Endothelial cell of umbilical vein (primary cell): ENCODE measurements around the gene BMPR1A. TPM values are rescaled to one million over a fixed set of nuclear protein-coding genes. Genes with fewer than 3 reads are reported as not detected.
"Not testable (repeated sequence)": the region's sequence is repeated elsewhere in the genome, so short reads cannot be mapped to it uniquely, and the experiment has no call there.

Experiments used
- BruUV-seq: library from RNA; stranded (reverse); fragments of 400-500 nt; replicated peaks from 2 replicates; lab custom pipeline; 2021; lab: Mats Ljungman, UMichigan
- CTCF ChIA-PET: fragments of 300-600, 350-600 bp; sonication (Branson Sonifier 250); formaldehyde crosslinking; loops from one replicate; lab custom pipeline; 2021; ENCODE audit warnings: antibody characterized with exemption, inconsistent platforms; lab: Charles Lee
- POLR2A ChIA-PET: fragments of 300-600, 350-600 bp; sonication (Branson Sonifier 250); formaldehyde crosslinking; loops from one replicate; lab custom pipeline; 2021; ENCODE audit warnings: antibody characterized with exemption, inconsistent platforms; lab: Charles Lee
- DNase-seq: peaks from one replicate; pipeline ENCODE4 v3.0.0-alpha.2; 2011; ENCODE audit warnings: low read depth, low spot score
- FAIRE-seq: peaks from 2 replicates; lab custom pipeline; 2011; peaks lifted over from hg19 to GRCh38; lab: Jason Lieb, UNC
- H2AFZ ChIP-seq: 2 replicates; pipeline ENCODE4 v1.6.0; 2012; ENCODE audit warnings: low read depth, low read length, control low read depth, inconsistent platforms
- H3K27ac ChIP-seq: 2 replicates; pipeline ENCODE4 v1.5.1; 2011; ENCODE audit warnings: low read depth, mild to moderate bottlenecking, control low read depth, low read length, moderate library complexity; ENCODE audit not compliant: insufficient read depth
- H3K27me3 ChIP-seq, 2 experiments: 2 replicates each; pipeline versions ENCODE4 v1.6.0 to v1.6.1; 2011; ENCODE audit warnings: low read length in 2 of 2, mixed read lengths in 1 of 2; ENCODE audit not compliant: control insufficient read depth in 2 of 2, insufficient read depth in 2 of 2
- H3K36me3 ChIP-seq, 2 experiments: 2 replicates in 1 of 2; 3 replicates in 1 of 2; pipeline ENCODE4 v1.5.1; 2011; ENCODE audit warnings: low read length in 2 of 2, mild to moderate bottlenecking in 1 of 2, moderate library complexity in 1 of 2; ENCODE audit not compliant: control insufficient read depth in 2 of 2, insufficient read depth in 2 of 2; ENCODE audit errors: extremely low read depth in 1 of 2
- H3K4me1 ChIP-seq: 3 replicates; pipeline ENCODE4 v1.5.1; 2011; ENCODE audit warnings: mild to moderate bottlenecking, low read length; ENCODE audit not compliant: control insufficient read depth, insufficient read depth; ENCODE audit errors: extremely low read depth
- H3K4me2 ChIP-seq: 2 replicates; pipeline ENCODE4 v1.6.1; 2011; ENCODE audit warnings: low read length, control low read depth, mixed read lengths; ENCODE audit not compliant: insufficient read depth
- H3K4me3 ChIP-seq, 3 experiments: fragments of 200-600 bp in 1 of 3; sonication (generic), shearing (Covaris generic) in 1 of 3; replicated peaks in 1 of 3; 2 replicates each; pipeline ENCODE4 v1.5.1; 2011 to 2016; ENCODE audit warnings: control low read depth in 3 of 3, low read length in 3 of 3, mild to moderate bottlenecking in 2 of 3, inconsistent platforms in 1 of 3, low read depth in 1 of 3, moderate library complexity in 1 of 3; ENCODE audit not compliant: insufficient read depth in 1 of 3
- H3K79me2 ChIP-seq: 2 replicates; pipeline ENCODE4 v1.6.0; 2012; ENCODE audit warnings: low read length, inconsistent platforms; ENCODE audit not compliant: control insufficient read depth, insufficient read depth
- H3K9ac ChIP-seq: replicated peaks from 2 replicates; pipeline ENCODE3; 2011; ENCODE audit warnings: low read length, control low read depth; ENCODE audit not compliant: insufficient read depth; ENCODE audit errors: extremely low read depth
- H3K9me1 ChIP-seq: replicated peaks from 3 replicates; pipeline ENCODE4 v1.6.0; 2011; ENCODE audit warnings: mild to moderate bottlenecking, low read length; ENCODE audit not compliant: control insufficient read depth, insufficient read depth; ENCODE audit errors: extremely low read depth
- H3K9me3 ChIP-seq: replicated peaks from 2 replicates; pipeline ENCODE4 v1.5.1; 2012; ENCODE audit warnings: low read length, inconsistent platforms; ENCODE audit not compliant: control insufficient read depth, insufficient read depth
- H4K20me1 ChIP-seq: replicated peaks from 2 replicates; pipeline ENCODE3; 2011; ENCODE audit warnings: mild to moderate bottlenecking, low read length; ENCODE audit not compliant: control insufficient read depth, insufficient read depth; ENCODE audit errors: extremely low read depth
- EZH2 ChIP-seq: IDR thresholded peaks from 2 replicates; pipeline ENCODE4 v1.6.1; 2012; ENCODE audit warnings: borderline replicate concordance, low read depth, mild to moderate bottlenecking, moderate library complexity, low read length, inconsistent platforms; ENCODE audit not compliant: severe bottlenecking
- FOS ChIP-seq: IDR thresholded peaks from 2 replicates; pipeline ENCODE4 v1.6.1; 2011; ENCODE audit warnings: mild to moderate bottlenecking, low read length, moderate library complexity, borderline replicate concordance; ENCODE audit not compliant: insufficient read depth
- GATA2 ChIP-seq: IDR thresholded peaks from 2 replicates; pipeline ENCODE4 v1.7.0; 2011; ENCODE audit warnings: low read depth, mild to moderate bottlenecking, moderate library complexity, mixed read lengths, low read length; ENCODE audit not compliant: insufficient read length, insufficient read depth
- JUN ChIP-seq: IDR thresholded peaks from 2 replicates; pipeline ENCODE4 v1.6.1; 2011; ENCODE audit warnings: borderline replicate concordance, low read depth; ENCODE audit not compliant: insufficient read length, insufficient read depth
- MAX ChIP-seq: IDR thresholded peaks from 2 replicates; pipeline ENCODE4 v1.6.1; 2011; ENCODE audit not compliant: insufficient read depth, insufficient read length
- MYC ChIP-seq: IDR thresholded peaks from one replicate; pipeline ENCODE4 v1.6.1; 2011; ENCODE audit warnings: mild to moderate bottlenecking, low read depth, low read length
- POLR2A ChIP-seq: IDR thresholded peaks from 2 replicates; pipeline ENCODE4 v1.6.1; 2012; ENCODE audit warnings: low read depth, mild to moderate bottlenecking, control low read depth, low read length
- POLR2AphosphoS5 ChIP-seq: IDR thresholded peaks from 2 replicates; pipeline ENCODE4 v1.6.1; 2012; ENCODE audit warnings: low read depth, mild to moderate bottlenecking, control low read depth, low read length, moderate library complexity; ENCODE audit not compliant: insufficient read depth
- dilution Hi-C: fragments of 300-500 bp; cut with MboI; formaldehyde crosslinking; loops from one replicate; pipeline ENCODE4 v1.15.0; 2019; ENCODE audit warnings: low sequenced_read_pairs; ENCODE audit not compliant: extremely low pct_ligation_motif_present
- intact Hi-C: fragments of 100-400 bp; cut with micrococcal nuclease; formaldehyde crosslinking; loops from one replicate; pipeline ENCODE4 v1.10.0; 2022
- polyA plus RNA-seq, 4 experiments: library from polyadenylated mRNA; depleted of rRNA in 3 of 4; stranded (reverse) in 3 of 4; unstranded in 1 of 4; fragments of >200 nt; gene quantifications; 2 replicates each; pipeline versions ENCODE4 v1.2.1 to v1.2.3, GENCODE V29; 2011 to 2012; ENCODE audit warnings: missing spikeins in 1 of 4
- total RNA-seq: library from RNA; stranded (reverse); gene quantifications from 2 replicates; pipeline ENCODE4 v1.2.3, GENCODE V29; 2021
- TF ChIP-seq, protein P1 (sequence below), 2 donors: IDR thresholded peaks; 1 replicate in 1 of 2; 2 replicates in 1 of 2; pipeline ENCODE4 v1.5.1; 2011; ENCODE audit warnings: low read length in 2 of 2, mild to moderate bottlenecking in 2 of 2, moderate library complexity in 2 of 2, control low read depth in 1 of 2, inconsistent platforms in 1 of 2, low read depth in 1 of 2; ENCODE audit not compliant: insufficient read depth in 1 of 2; ENCODE audit errors: extremely low read depth in 1 of 2

Gene BMPR1A
- total and polyA plus RNA-seq, 2 donors (not counting 3 experiments of a cell fraction or from before 2014, with no cell fraction given) = not detected

- POLR2A ChIA-PET = no interaction called here
- H2AFZ ChIP-seq = no peak overlapping the region
These were observed 223.6 kb downstream of the BMPR1A start for GRCh38 chr10:86979977-86980448.

GRCh38 chr10:86981020-86981419, 224.6 kb downstream of the BMPR1A start:
- H3K36me3 ChIP-seq, H3K79me2 ChIP-seq, H3K4me1 ChIP-seq, H3K27ac ChIP-seq, intact Hi-C loops, H3K9ac ChIP-seq, H3K4me2 ChIP-seq, H2AFZ ChIP-seq, DNase-seq, dilution Hi-C loops, H3K4me3 ChIP-seq, H3K9me3 ChIP-seq, H3K9me1 ChIP-seq, FAIRE-seq, BruUV-seq, H3K27me3 ChIP-seq, CTCF ChIA-PET, POLR2A ChIA-PET, H4K20me1 ChIP-seq: not testable (repeated sequence)

More at GRCh38 chr10:86979977-86980448, 223.6 kb downstream of the BMPR1A start:
- dilution Hi-C loops (no loop called here), intact Hi-C loops (no loop called here)
- CTCF ChIA-PET = interaction anchor here (1.3 kb wide), 1 partner anchor 12 kb away, joined by 3 read pairs; no protein-coding TSS in a partner anchor
- Histone ChIP-seq H3K9me1 (no peaks in the 10 kb centered on the region), H3K79me2 (no peaks in the 10 kb centered on the region), H3K4me3 (no peak overlapping the region), H4K20me1 (no peaks in the 10 kb centered on the region), H3K27me3 (peaks cover 2 to 3% of the 10 kb centered on the region in 2 experiments), H3K9ac (no peak overlapping the region), H3K9me3 (no peaks in the 10 kb centered on the region), H3K4me1 (no peaks in the 10 kb centered on the region), H3K27ac (no peak overlapping the region), H3K4me2 (no peak overlapping the region), H3K36me3 (no peaks in the 10 kb centered on the region)
- FAIRE-seq (no peak), DNase-seq (no peak)
- BruUV-seq = no TSS peak
- TF ChIP-seq, protein P1, sequence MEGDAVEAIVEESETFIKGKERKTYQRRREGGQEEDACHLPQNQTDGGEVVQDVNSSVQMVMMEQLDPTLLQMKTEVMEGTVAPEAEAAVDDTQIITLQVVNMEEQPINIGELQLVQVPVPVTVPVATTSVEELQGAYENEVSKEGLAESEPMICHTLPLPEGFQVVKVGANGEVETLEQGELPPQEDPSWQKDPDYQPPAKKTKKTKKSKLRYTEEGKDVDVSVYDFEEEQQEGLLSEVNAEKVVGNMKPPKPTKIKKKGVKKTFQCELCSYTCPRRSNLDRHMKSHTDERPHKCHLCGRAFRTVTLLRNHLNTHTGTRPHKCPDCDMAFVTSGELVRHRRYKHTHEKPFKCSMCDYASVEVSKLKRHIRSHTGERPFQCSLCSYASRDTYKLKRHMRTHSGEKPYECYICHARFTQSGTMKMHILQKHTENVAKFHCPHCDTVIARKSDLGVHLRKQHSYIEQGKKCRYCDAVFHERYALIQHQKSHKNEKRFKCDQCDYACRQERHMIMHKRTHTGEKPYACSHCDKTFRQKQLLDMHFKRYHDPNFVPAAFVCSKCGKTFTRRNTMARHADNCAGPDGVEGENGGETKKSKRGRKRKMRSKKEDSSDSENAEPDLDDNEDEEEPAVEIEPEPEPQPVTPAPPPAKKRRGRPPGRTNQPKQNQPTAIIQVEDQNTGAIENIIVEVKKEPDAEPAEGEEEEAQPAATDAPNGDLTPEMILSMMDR (IDR thresholded peaks at IDR 0.05; ENCODE audit: extremely low read depth in 1 of 2, insufficient read depth in 1 of 2, low read depth in 1 of 2, low read length in 2 of 2) = no peak
- no peak for TF ChIP-seq FOS
- TF ChIP-seq POLR2A = no peak
- TF ChIP-seq MAX = no peak
- TF ChIP-seq EZH2 = no peak
- no peak for TF ChIP-seq MYC
- no peak for TF ChIP-seq JUN
- no peak for TF ChIP-seq GATA2
- no peak for TF ChIP-seq POLR2AphosphoS5
